SK-N-SH (cell line): ENCODE measurements around the gene MAPKBP1.

Experiments
- CHD2 ChIP-seq: fragments of 150-350 bp; IDR thresholded peaks from 2 replicates; pipeline ENCODE4 v1.6.1; 2018; ENCODE audit warnings: low read length; ENCODE audit not compliant: partially characterized antibody
- CTCF ChIP-seq: fragments of 200-600 bp; sonication (generic); IDR thresholded peaks from 2 replicates; pipeline ENCODE4 v1.6.1; 2017; ENCODE audit warnings: antibody characterized with exemption, mild to moderate bottlenecking, moderate library complexity
- JUND ChIP-seq: IDR thresholded peaks from 2 replicates; pipeline ENCODE4 v1.4.0; 2012
- NRF1 ChIP-seq: IDR thresholded peaks from 2 replicates; pipeline ENCODE4 v1.6.1; 2012; ENCODE audit warnings: low read depth, mild to moderate bottlenecking, low read length
- PBX3 ChIP-seq: IDR thresholded peaks from 2 replicates; pipeline ENCODE4; 2012
- POLR2AphosphoS5 ChIP-seq: IDR thresholded peaks from 2 replicates; pipeline ENCODE4 v1.6.1; 2012; ENCODE audit warnings: low read depth, low read length
- RAD21 ChIP-seq: IDR thresholded peaks from 2 replicates; pipeline ENCODE4 v1.6.1; 2012; ENCODE audit warnings: mild to moderate bottlenecking, low read length
- REST ChIP-seq: IDR thresholded peaks from 2 replicates; pipeline ENCODE4 v1.6.1; 2012; ENCODE audit warnings: mild to moderate bottlenecking, low read depth, low read length, moderate library complexity
- TAF1 ChIP-seq: IDR thresholded peaks from 2 replicates; pipeline ENCODE4 v1.6.1; 2012; ENCODE audit warnings: low read depth, mild to moderate bottlenecking, low read length, moderate library complexity, borderline replicate concordance

- peak; percentile 9 for TF ChIP-seq CHD2
- no peak for TF ChIP-seq CTCF
- TF ChIP-seq POLR2AphosphoS5: no peak
- TF ChIP-seq PBX3: peak; percentile 26; the same call in 1 of the 2 replicates
- no peak for TF ChIP-seq RAD21
- no peak for TF ChIP-seq REST
- no peak for TF ChIP-seq JUND
- TF ChIP-seq TAF1: no peak
- no peak for TF ChIP-seq NRF1
Measured at GRCh38 chr15:41795996-41796856, 21.9 kb downstream of the MAPKBP1 start.
